ENCODE measurements around the gene COMP. TPM values are rescaled to one million over a fixed set of nuclear protein-coding genes. Genes with fewer than 3 reads are reported as not detected.

Gene COMP
- total RNA-seq, 4 donors from 2014 or later: 0.76 TPM; not detected in 3

- DNase-seq: no peak
- TF ChIP-seq POLR2A (IDR thresholded peaks at IDR 0.05): no peak
- TF ChIP-seq CTCF (IDR thresholded peaks at IDR 0.05): no peak
- H3K36me3 ChIP-seq: no peaks in the 10 kb centered on the region
- no peaks in the 10 kb centered on the region for H3K9me3 ChIP-seq
- H3K27me3 ChIP-seq: no peaks in the 10 kb centered on the region
- no peak overlapping the region for H3K27ac ChIP-seq
- intact Hi-C loops (cut with DNase I; ENCODE audit: low total_unique reads): no loop called here
- H3K4me1 ChIP-seq: no peaks in the 10 kb centered on the region
- no peak overlapping the region for H3K4me3 ChIP-seq
Observed at GRCh38 chr19:18774782-18775444, 16.2 kb downstream of the COMP start.

- no peaks in the 10 kb centered on the region for H3K4me1 ChIP-seq
- no peaks in the 10 kb centered on the region for H3K36me3 ChIP-seq
- DNase-seq: no peak
- no peaks in the 10 kb centered on the region for H3K9me3 ChIP-seq
- no peaks in the 10 kb centered on the region for H3K27me3 ChIP-seq
- intact Hi-C loops (cut with DNase I; ENCODE audit: low total_unique reads): no loop called here
- no peak overlapping the region for H3K4me3 ChIP-seq
- H3K27ac ChIP-seq: no peak overlapping the region
- TF ChIP-seq CTCF (IDR thresholded peaks at IDR 0.05) (no peak), POLR2A (IDR thresholded peaks at IDR 0.05) (no peak)
Observed at GRCh38 chr19:18774107-18774506, 17.0 kb downstream of the COMP start.

- DNase-seq: no peak
- intact Hi-C loops (cut with DNase I; ENCODE audit: low total_unique reads): no loop called here
- Histone ChIP-seq H3K4me3 (no peak overlapping the region), H3K36me3 (no peaks in the 10 kb centered on the region), H3K4me1 (no peaks in the 10 kb centered on the region), H3K27ac (no peak overlapping the region), H3K9me3 (no peaks in the 10 kb centered on the region), H3K27me3 (no peaks in the 10 kb centered on the region)
- TF ChIP-seq POLR2A (IDR thresholded peaks at IDR 0.05) (no peak), CTCF (IDR thresholded peaks at IDR 0.05) (no peak)
Observed at GRCh38 chr19:18773682-18774081, 17.4 kb downstream of the COMP start.

- no peak for TF ChIP-seq CTCF (IDR thresholded peaks at IDR 0.05)
- TF ChIP-seq POLR2A (IDR thresholded peaks at IDR 0.05): no peak
- no peak for DNase-seq
- no peak overlapping the region for H3K4me3 ChIP-seq
- no peaks in the 10 kb centered on the region for H3K9me3 ChIP-seq
- intact Hi-C loops (cut with DNase I; ENCODE audit: low total_unique reads): no loop called here
- no peaks in the 10 kb centered on the region for H3K27me3 ChIP-seq
- no peaks in the 10 kb centered on the region for H3K36me3 ChIP-seq
- no peaks in the 10 kb centered on the region for H3K4me1 ChIP-seq
- H3K27ac ChIP-seq: no peak overlapping the region
Observed at GRCh38 chr19:18772620-18773587, 18.2 kb downstream of the COMP start.
